Left kidney (tissue), 2 donors: ENCODE results near the gene NRL. TPM values are rescaled to one million over a fixed set of nuclear protein-coding genes. Genes with fewer than 3 reads are reported as not detected.
A peak's percentile ranks its signal among the peaks of the same experiment; 100 is the strongest.
"Not testable (repeated sequence)": the region's sequence is repeated elsewhere in the genome, so short reads cannot be mapped to it uniquely, and the experiment has no call there.

Experiments used
- DNase-seq: peaks from one replicate; pipeline ENCODE4 v3.0.0-alpha.2; 2013
- polyA plus RNA-seq: library from polyadenylated mRNA; unstranded; fragments of 120-200 nt; gene quantifications from one replicate; pipeline ENCODE4 v1.2.1, GENCODE V29; 2013; ENCODE audit not compliant: insufficient read length

NRL gene
- polyA plus RNA-seq, 1 donor, result 2.6 TPM

DNA sequence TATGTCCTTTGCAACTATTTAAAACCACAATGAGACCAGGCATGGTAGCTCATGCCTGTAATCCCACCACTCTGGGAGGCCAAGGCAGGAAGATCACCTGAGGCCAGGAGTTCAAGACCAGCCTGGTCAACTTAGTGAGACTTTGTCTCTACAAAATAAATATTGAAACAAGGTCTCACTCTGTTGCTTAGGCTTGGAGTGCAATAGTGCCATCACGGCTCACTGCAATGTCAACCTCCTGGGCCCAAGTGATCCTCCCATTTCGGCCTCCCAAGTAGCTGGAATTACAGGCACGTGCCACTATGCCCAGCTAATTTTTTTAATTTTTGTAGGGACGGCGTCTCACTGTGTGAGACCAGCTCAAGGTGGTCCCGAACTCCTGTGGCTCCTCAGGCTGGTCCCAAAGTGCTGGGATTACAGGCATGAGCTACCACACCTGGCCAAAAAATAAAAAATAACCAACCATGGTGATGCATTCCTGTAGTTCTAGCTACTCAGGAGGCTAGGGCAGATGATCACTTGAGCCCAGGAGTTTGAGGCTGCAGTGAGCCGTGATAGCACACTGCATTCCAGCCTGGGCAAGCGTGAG is 14.8 kb upstream of the NRL start:
- DNase-seq, result no peak

DNA sequence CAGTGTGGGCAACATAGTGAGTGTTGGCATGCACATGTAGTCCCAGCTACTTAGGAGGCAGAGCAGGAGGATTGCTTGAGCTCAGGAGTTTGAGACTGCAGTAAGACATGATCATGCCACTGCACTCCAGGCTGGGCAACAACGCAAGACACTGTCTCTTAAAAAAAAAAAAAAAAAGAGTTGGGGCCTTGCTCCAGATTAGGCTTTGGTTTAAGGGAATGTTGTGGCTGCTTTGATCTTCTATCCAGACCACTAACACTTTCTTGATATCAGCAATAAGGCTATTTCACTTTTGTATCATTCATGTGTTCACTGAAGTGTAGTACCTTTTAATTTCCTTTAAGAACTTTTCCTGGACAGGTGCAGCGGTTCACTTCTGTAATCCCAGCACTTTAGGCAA is 12.9 kb upstream of the NRL start:
- DNase-seq, result no peak

GRCh38 chr14:24126939-24127338 is 12.2 kb upstream of the NRL start:
- DNase-seq, result no peak

DNA sequence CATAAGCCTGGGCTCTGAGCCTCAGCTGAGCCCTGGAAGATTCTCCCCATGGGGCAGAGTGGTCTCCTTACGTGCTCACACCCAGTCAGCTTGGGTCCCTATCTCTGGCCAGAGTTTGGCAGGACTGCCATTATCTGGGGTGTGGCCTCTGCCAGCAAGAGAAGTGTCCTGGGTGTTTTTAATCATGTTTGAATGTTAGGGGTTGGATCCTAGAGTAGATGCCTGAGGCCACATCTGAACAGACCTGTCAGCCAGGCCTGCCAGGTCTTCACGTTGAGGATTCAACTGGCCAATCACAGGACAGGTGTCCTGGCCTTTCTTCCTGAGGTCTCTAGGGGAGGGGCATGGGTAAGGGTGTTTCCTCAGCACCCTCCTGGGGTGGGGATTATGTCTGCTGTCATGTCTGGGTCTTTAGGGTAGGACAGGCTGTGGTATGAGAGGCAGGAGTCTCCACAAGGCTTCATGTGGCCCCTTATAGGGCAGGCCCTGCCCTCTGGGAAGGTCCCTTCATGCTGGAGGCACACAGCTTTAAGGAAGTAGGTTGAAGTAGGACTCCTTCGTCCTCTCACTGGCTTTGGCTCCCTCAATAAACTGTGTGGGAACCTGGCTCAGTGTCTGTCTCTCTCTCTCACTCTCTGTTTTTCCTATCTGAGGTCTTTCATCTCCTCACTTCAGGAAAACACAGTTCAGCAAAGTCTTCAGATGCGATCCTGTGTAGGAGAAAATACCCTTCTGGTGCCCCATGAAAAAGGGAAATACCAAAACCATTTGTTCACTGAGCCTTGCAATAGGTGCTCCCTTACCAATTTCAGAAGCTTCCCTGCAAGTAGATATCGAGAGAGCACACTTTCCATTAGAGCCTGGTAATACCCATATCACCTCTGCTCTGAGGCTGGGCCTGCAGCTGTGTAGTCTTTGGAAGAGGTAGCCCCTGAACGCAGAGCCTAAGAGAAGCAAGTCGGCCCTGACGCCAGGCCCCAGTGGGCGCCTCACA is 9.0 kb upstream of the NRL start:
- no peak for DNase-seq

GRCh38 chr14:24122898-24123297 is 8.1 kb upstream of the NRL start:
- DNase-seq, result no peak

GRCh38 chr14:24122416-24122815 is 7.7 kb upstream of the NRL start:
- no peak for DNase-seq

DNA sequence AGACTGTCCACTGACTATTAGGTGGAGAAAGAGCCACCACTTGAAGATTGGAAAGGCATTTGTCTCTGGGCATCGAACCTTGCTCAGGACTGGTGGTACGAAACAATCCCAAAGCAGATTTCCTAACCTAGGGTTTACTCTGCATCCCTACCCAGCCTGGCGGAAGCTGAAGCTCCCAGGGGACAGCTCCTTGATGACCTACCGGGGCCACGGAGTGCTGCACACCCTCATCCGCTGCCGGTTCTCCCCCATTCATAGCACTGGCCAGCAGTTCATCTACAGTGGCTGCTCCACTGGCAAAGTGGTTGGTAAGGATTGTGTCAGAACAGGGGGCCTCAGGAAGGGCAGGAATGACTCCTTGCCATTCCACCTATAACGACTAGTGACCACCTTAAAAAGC is 6.5 kb upstream of the NRL start:
- DNase-seq, result no peak

DNA sequence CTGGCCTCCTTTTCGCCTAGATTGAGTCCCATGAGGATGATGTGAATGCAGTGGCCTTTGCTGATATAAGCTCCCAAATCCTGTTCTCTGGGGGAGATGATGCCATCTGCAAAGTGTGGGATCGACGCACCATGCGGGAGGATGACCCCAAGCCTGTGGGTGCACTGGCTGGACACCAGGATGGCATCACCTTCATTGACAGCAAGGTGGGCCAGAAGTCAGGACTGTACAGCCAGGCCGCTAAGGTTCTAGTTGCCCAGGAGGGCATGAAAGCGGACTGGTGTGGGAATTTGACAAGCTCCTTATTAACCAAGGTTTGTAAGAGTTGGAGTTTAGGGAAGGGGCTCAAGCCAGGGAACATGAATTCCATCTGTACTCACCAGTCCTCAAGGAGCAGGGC is 4.9 kb upstream of the NRL start:
- DNase-seq, result no peak

- DNase-seq, result no peak
These were observed 2.4 kb upstream of the NRL start for GRCh38 chr14:24117179-24117578.

DNA sequence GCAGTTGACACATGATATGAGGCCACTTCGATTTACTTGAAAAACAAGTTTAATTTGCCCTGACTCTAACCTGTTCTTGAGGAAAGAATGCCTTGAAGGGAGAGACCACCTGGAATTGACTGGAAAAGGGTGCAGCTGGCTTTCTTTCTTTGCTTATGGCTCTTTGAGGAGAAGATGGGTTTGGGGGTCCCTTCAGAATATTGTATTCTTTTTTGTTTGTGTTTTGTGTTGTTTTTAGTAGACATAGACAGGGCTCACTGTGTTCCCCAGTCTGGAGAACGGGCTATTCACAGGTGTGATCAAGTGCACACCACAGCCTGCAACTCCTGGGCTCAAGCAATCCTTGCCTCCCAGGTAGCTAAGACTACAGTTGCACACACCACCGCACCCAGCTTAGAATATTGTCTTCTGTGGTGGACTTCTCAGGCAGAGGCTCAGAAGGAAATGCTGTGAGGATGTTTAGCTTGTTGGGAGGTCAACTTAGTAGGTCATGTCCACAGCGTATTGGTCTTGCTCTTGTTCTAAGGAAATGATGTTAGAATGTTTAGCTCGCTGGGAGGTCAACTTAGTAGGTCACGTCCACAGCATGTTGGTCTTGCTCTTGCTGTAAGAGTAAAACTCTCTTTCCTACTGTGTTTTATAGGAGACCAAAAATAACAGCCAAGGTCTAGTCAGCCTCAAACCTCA is 1.5 kb upstream of the NRL start:
- no peak for DNase-seq

DNA sequence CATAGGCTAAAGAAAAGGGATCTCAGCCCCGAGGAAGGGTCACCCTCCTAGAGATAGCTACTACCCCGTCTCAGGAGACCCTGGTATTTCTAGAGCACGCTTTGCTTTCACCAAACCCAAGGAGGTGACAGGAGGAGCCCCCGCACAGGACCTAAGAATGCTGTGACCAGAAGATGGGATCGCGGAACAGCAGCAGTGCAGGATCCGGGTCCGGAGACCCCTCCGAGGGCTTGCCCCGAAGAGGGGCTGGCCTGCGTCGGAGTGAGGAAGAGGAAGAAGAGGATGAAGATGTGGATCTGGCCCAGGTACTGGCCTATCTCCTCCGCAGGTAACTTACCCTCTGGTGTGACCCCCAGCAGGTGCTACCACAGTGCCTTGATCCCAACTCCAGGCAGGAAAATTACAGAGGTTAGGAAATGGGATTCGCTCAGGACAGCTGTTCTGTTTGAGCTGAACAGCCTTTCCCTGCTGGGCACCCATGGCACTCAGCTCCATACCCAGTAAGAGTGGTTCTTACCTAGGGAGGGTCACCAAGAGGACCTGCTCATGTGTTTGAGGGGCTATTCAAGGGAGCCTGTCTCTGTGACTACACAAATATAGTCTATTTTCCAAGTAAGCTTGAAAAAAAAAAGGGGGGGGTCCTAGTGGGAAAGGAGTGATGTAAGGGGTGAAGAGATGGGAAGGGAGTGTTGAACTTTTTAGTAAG is 826 bp upstream of the NRL start:
- DNase-seq, result no peak

DNA sequence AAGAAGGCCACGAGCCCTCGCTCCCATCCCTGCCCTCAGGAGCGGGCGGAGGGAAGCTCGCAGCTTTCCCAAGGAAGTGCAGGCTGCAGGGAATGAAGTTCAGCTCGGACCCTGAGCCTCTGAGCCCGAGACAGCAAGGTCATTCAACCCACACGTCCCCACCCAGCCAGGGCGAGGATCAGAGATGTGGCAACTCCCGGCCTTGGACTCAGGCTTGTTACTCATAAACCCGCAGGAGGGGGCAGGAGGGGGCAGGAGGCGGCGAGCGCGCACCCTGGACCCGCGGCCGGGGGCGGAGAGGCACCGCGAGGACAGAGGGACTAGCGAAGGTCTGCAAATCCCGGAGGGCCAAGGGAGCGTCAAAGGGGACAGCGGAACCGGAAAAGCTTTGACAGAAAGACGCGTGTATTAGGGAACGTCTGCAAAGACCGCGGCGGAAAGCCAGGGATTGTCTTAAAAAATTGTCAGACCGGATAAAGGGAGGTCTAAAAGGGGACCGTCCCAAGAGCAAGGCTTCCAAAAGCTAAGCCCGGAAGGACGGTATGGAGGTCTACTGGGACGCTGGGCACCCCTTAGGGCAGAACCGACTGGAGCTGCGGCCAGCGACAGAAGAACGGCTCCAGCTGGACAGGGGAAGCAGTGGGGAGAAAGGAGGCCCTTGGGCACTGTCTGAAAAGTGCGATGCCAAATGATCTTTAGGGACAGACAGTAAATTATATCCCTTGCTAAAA is 783 bp downstream of the NRL start:
- peak; percentile 85 for DNase-seq

DNA sequence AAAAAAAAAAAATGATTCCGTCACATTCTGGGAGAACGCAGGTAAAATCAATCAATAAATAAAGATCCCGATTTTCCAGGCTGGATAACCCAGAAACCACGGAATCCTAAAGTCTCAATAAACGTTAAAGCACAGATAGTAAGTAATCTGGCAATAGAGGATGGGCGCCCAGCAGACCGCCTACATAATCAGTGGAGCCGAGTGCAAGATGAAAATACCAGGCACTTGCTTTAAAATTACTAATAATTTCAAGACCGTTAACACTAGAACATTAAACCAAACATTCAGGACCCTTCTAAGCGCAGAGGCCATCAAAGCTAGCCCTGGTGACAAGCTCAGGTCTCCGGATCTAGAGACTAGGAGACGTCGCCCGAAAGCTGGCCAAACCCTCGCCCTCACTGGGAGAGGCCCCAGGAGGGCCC is 1.4 kb downstream of the NRL start:
- no peak for DNase-seq

GRCh38 chr14:24110523-24110922 is 4.2 kb downstream of the NRL start:
- DNase-seq, result no peak

GRCh38 chr14:24110060-24110459 is 4.7 kb downstream of the NRL start:
- DNase-seq, result no peak

- DNase-seq, result no peak
These were observed 6.3 kb downstream of the NRL start for GRCh38 chr14:24108336-24108874.

DNA sequence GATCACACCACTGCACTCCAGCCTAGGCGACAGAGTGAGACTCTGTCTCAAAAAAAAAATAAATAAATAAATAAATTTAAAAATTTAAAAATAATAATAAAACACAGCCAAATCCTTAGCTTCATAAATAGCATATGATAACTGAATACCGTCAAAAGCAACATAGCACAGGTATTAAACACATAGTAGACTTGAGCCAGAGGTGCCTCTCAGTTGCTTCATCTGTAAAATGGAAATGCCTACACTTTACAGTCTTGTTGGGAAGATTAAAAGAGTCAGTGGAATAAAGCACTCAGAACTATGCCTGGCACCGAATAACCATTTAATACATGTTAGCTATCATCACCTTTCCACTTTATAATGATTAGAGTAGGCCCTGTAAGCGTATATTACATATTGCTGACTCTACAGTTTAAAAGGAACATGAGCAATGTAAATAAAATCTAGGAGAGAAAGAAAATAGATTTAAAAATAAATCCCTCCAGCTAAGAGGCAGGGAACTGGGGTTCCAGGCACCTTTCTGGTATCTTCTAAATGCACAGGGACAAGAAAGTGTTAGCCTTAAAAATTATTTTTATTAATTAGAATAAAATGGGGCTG is 8.0 kb downstream of the NRL start:
- no peak for DNase-seq

- not testable (repeated sequence) for DNase-seq
These were observed 9.0 kb downstream of the NRL start for GRCh38 chr14:24105609-24106239.

DNA sequence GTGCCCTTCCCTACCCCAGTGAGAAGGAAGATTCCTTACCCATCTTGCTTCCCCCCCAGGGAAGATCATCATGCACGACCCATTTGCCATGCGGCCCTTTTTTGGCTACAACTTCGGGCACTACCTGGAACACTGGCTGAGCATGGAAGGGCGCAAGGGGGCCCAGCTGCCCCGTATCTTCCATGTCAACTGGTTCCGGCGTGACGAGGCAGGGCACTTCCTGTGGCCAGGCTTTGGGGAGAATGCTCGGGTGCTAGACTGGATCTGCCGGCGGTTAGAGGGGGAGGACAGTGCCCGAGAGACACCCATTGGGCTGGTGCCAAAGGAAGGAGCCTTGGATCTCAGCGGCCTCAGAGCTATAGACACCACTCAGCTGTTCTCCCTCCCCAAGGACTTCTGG is 11.3 kb downstream of the NRL start:
- DNase-seq, result no peak

DNA sequence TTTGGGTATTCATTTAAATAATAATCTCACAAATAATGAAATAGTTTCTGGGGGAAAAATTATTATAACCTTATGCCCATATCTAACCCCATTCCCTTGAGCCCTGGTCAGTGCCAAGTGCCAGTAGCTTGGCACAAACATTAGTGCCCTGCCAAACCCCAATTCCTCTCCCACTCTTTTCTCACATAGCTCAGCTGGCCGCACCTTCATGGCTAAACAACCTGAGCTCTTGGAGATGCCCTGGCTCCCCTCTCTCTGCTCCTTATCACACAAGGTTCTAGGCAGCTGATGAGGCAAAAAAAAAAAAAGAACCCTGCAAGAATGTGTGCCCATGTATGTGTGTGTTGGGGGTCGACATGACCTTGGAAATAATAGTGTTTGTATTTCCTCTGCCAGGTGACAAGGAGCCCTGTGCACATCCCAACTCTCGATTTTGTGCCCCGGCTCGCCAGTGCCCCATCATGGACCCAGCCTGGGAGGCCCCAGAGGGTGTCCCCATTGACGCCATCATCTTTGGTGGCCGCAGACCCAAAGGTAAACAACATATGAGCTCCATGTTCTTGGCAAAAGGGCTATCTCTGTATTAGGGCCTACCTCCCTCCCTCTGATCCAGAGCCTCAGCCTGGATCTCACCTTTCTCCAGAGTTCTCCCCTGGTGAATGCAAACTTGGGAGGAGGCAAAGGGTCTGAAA is 12.2 kb downstream of the NRL start:
- no peak for DNase-seq
